Measurements from ENCODE around the gene EYA3.

EYA3 gene

DNA sequence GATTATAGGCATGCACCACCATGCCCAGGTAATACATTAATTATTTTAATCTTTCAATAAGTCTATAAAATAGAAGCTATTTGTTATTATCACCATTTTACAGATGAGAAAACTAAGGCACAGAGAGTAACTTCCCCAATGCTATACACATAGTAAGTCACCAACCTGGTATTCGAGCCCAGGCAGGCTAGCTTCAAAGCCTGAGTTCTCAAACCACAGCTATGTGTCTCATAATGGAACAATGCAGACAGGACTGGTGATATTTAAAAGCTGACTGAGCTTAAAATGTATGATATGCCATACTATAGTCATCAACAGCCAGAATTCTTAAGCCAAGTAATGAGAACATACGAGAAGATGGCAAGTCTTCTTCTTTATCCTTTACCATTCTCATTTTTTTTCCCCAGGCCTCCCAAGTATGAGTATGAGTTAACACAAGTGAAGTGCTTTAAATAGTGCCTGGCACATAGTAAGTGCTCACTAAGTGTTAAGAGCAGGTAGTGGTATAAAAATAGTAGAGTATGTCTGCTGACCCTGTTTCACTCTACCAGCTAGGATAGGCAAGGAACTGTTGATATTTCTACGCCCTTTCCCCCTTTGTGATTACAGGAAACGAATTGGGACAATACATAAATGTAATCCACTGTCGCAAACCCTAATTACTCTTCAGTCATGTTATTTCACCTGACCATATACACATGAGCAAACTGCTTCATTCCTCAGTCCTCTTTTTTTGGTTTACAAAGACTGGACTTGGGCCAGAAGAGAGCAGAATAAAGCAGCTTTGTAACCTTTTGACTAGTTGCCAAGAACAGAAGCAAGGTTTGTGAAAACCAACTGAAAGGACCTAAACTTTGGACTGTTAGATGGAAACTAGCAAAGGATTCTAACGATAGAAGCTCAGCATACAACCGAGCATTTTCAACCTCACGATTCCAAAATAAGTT is 9.5 kb downstream of the EYA3 start:
- no peak overlapping the region for H3K4me3 ChIP-seq (ENCODE audit: low read length)
- DNase-seq (ENCODE audit: low read depth, low spot score), result no peak

DNA sequence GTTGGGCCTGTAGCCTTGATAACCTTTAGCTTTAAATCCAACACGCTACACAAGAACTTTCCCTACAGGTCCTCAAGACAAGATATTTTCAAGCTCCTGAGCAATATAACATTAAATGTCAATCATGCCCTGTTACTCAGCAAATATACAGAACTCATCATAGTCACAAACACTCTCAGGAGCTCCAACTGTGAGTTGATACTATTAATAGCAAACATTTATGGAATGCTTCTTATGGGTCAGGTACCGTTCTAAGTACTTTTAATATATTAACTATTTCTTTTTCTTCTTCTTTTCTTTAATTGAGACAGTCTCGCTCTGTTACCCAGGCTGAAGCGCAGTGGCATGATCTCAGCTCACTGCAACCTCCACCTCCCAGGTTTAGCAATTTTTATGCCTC is 10.1 kb downstream of the EYA3 start:
- H3K4me3 ChIP-seq (ENCODE audit: low read length), result no peak overlapping the region
- DNase-seq (ENCODE audit: low read depth, low spot score), result no peak

DNA sequence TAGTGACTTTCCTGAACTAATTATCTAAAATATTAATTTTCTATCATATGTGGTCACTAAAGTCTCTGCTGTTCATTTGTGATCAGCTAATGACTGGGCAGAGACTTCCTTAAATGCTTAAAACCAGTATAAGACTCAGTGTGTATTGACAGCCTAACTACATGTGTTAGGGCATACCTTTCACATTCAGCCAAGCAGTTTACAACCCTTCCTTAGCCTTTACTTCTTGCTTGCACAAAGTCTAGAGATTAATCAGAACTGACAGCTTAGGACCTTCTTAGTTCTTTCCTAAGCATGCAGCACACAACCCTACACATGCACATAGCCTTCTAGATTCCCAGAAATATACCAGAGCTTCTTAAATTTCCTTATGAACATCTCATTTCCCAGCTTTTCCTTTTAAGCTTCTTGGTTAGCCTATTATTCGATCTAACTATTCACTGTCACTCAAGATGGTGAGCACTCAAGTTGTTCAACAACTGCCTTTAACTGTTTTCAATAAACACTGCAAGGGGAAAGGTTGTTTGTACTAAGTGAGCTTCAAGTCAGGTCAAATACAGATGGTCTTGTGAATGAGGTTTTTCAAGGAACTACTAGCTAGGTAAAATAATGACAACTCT is 13.4 kb downstream of the EYA3 start:
- no peak overlapping the region for H3K4me3 ChIP-seq (ENCODE audit: low read length)
- DNase-seq (ENCODE audit: low read depth, low spot score), result no peak

DNA sequence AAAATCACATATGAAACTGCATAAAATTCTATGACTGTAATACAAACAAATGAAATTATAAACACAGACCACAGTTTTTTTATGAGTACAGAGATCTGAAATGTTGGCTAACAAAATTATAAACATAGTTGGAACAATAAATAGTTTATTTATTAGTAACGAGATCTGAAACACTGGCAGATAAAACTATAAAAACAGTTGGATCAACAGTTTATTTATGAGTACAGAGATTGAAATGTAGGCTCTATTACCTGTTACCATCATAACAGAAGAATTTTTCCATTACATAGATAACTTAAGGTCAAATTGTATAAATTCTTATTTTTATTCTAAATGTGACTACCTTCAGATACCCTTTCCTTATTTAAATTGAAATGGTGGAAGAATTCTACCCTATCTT is 14.5 kb downstream of the EYA3 start:
- no peak overlapping the region for H3K4me3 ChIP-seq (ENCODE audit: low read length)
- no peak for DNase-seq (ENCODE audit: low read depth, low spot score)

DNA sequence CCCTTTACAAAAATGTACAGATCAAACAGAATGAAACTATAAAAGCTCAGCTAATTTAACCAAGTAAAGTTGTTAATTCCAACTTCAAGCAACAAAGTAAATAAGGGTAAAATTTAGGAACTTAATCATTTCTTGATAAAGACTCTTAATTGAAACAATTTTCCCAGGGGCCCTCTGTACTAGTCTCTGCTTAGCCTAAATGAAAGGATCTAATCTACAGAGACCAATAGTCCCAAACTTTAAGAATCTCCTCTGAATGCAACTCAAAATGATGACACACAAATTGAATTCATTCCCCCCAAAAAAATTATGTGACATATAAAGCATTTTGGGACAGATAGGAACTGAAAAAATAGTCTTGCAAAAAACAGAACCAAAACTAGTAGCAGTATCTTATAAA is 16.6 kb downstream of the EYA3 start:
- H3K4me3 ChIP-seq (ENCODE audit: low read length), result no peak overlapping the region
- no peak for DNase-seq (ENCODE audit: low read depth, low spot score)

DNA sequence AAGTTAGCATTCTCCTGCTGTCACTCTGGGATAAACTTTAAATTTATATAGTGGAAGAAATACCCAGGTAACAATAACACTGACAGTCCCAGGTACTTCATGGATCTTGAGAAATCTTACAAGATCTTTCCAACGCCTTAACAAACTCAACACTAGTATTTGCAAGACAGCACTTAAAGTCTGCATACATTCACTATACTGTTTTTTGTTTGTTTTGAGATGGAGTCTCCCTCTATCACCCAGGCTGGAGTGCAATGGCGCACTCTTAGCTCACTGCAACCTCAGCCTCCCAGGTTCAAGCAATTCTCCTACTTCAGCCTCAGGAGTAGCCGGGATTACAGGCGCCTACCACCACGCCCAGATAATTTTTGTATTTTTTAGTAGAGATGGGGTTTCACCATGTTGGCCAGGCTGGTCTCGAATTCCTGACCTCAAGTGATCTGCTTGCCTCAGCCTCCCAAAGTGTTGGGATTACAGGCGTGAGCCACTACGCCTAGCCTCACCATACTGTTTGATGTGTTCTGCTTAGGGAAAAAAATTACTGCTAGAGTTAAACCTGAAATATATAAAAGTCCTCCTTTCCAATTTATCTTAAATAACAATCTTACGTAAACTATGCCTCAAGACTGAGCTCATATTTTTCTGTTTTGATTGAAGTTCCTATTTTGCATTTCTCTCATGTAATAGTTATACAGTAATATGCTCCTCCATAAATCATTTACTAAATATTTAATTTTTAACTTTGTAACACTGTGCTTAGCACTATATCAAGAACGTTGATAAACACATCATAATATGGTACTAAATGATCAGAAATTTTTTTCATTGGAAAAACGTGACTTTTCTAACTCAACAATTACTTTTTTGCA is 17.5 kb downstream of the EYA3 start:
- DNase-seq (ENCODE audit: low read depth, low spot score), result no peak
- H3K4me3 ChIP-seq (ENCODE audit: low read length), result no peak overlapping the region

DNA sequence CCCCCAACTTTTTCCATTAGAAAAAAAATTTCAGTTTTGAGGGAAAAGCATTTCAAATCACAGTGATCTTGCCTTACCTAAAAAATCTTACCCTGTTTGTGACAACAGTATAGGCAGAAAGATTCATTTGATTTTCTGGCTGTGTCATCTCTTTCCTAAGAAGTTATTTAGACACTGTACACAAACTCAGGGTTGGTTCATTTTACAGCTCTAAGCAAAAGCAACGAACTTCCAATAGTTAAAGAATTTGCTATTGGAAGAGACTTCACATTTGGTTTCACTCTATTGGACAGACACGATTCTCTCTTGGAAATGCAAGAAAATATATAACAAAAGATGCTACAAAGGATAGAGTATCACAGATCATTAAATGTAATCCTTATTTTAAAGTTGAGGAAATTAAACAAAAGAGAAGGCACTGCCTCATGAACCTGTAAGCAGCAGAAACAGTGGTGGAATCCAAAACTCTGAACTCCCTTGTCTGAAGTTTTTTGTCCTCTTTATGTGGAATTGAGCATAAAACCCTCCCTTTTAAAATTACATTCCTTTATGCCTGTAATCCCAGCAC is 20.8 kb downstream of the EYA3 start:
- no peak for DNase-seq (ENCODE audit: low read depth, low spot score)

DNA sequence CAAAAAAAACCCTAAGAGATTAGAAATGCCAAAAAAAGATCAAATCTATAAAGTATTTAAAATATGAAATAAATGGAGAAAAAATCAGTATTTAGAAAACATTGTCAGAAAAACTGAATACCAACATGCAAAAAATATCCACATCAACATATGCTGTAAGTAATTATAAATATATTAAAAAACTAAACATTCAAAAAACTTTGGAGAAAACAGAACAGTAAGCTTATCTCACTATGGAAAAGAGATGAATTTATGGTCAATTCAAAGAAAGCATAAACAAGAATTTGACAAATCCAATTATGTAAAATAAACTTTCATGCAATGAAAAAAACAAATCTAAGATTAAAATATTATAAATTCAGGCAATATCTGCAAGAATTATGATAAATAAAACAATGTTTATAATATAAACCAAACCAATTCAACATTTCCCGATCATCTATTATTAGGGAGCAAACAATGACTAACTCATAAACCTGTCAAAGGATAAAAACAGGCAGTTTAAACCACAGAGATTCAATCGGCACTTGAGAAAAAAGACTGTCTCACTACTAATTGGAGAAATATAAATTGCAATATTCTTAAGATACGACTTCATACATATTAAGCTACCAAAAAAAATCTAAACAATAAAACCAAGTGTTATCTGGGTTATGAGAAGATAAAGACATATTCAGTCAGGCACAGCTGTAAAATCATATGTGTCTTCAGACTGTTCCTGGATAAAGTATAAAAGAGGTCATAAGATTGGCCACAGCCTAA is 21.8 kb downstream of the EYA3 start:
- DNase-seq (ENCODE audit: low read depth, low spot score), result no peak
- H3K4me3 ChIP-seq (ENCODE audit: low read length), result no peak overlapping the region

More for the DNA sequence above, 20.8 kb downstream of the EYA3 start:
- no peak overlapping the region for H3K4me3 ChIP-seq (ENCODE audit: low read length)

DNA sequence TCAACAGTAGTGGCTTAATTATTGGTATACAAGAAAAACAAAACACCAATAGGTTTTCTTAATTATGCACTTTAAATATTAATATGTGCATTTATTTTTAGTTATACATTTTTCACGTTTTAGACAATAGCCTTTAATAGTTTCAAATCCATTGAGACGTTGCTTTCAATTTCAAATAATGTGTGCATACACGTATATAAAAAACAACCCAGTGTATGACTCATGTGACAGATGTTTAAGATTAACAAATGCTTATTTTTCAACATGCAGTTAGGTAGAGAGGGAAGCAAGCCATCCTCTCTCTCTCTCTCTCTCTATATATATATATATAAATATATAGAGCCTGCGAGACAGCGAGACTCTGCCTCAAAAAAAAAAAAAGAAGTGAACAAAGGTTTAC is 24.3 kb downstream of the EYA3 start:
- no peak overlapping the region for H3K4me3 ChIP-seq (ENCODE audit: low read length)
- DNase-seq (ENCODE audit: low read depth, low spot score), result no peak

DNA sequence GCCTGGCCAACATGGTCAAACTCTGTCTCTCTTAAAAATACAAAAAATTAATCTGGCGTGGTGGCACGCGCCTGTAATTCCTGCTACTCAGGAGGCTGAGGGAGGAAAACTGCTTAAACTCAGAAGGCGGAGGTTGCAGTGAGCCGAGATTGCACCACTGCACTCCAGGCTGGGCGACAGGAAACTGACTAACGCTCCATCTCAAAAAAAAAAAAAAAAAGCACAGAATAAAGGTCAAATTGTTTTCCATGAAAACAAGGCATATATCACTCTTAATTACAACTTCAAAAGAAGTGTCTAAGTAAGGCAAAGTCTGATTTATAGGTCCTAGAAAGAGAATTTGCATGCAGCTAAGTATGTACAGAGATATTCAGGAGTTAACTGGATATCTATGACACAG is 25.6 kb downstream of the EYA3 start:
- no peak for DNase-seq (ENCODE audit: low read depth, low spot score)
- no peak overlapping the region for H3K4me3 ChIP-seq (ENCODE audit: low read length)

DNA sequence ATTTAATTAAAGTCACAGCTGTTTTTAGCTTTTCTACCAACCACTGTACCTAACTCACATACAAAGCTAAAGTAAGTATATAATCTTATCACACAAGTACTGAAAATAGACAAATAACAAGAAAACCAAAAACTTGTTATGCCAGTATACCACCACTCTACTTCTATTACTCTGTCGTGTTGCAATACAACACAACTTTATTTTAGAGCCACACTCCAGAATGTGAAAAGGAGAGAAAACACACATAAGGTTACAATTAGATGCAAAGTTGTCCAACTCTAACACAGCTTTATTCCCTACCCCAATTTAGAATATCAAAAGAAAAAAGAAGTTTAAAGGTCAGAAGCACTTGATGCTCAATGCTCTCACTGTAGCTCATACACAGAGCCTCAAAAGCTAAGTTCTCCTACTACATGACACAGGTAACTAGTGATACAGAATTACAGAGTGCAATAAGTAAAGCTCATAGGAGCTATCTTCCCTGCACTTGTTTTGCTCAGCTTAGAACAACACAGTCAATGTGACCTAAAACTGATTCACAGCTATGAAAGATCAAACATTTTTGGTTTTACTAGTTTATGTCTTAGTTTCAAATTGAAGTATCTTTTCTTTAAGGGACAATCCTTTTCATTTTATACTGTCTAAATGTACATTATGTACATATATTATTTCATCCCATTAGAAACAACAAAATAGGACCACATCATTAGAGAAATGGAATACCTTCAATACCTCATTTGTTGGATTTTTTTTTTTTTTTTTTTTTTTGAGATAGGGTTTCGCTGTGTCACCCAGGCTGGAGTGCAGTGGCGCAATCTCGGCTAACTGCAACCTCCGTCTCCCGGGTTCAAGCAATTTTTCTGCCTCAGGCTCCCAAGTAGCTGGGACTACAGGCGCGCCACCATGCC is 29.2 kb downstream of the EYA3 start:
- no peak for DNase-seq (ENCODE audit: low read depth, low spot score)
- no peak overlapping the region for H3K4me3 ChIP-seq (ENCODE audit: low read length)

DNA sequence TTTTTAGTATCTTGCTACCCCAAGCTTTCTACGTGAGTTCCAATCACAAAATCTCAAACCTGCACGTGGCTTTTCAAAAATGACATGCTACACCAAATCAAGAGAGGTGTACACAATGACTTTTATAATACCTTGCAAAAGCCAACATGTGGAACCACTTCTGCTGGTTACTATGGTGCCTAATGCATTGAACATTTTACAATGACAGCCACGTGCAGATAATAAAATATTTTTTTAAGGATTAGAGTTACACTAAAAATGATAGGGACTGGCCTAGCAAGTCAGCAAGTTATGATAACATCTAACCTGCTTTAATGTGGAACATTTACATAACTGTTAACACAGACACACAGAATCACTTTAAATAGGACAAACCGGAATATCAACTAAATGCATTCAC is 30.2 kb downstream of the EYA3 start:
- no peak for DNase-seq (ENCODE audit: low read depth, low spot score)

DNA sequence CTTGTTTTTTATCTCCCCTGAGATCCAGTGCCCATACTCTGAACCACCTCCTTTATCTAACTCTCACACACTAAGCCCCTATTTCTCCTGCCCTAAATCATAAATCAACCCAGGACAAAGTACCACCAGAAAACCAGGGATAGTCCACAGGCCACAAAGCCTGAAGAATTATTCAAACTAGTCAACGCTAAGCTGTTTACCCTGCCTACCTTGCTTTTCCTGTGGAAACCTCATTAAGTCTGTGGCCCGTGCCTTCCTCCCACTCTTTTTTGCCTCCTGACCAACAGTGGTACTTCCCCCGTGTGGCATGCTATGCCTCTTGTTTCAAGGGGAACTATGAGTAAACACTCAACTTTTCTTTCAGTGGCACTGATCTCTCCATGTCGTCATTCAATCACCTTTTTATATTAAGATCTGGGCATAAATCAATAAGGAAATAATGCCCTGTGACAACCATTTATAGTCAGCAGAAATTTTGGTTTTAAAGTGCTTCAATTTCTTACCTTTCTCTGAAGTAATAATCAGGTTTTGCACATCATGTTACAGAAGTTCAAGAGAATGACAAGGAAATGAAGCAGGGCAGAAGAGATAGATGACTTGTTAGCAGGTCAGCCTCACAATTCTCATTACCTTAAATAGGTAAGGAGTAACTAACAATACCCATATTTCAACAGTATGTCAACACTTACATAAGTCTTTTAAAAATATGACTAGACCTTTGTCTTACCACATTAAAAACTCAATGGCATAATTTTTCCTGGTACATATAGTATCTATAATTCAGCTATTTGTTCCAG is 32.1 kb downstream of the EYA3 start:
- H3K4me3 ChIP-seq (ENCODE audit: low read length), result no peak overlapping the region
- DNase-seq (ENCODE audit: low read depth, low spot score), result no peak

More for the DNA sequence above, 30.2 kb downstream of the EYA3 start:
- H3K4me3 ChIP-seq (ENCODE audit: low read length), result no peak overlapping the region

DNA sequence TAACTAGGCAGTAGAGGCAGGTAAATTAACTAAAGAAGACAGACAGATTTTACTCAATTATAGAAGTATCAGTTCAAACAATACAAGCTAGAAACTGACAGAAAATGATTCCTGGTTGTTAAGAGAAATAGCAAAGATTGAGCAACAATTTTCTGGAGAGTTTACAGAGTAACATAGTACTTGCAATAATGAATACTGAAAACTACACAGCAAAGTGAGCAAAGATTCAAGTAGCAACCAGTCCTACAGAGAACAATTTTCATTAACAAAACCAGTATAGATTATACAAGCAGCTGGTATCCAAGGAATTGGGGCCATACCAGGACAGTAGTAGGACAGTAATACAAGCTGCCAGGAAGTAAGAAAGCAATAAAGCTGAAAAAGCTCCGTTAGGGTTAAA is 37.6 kb downstream of the EYA3 start:
- no peak for DNase-seq (ENCODE audit: low read depth, low spot score)
- H3K4me3 ChIP-seq (ENCODE audit: low read length), result no peak overlapping the region

DNA sequence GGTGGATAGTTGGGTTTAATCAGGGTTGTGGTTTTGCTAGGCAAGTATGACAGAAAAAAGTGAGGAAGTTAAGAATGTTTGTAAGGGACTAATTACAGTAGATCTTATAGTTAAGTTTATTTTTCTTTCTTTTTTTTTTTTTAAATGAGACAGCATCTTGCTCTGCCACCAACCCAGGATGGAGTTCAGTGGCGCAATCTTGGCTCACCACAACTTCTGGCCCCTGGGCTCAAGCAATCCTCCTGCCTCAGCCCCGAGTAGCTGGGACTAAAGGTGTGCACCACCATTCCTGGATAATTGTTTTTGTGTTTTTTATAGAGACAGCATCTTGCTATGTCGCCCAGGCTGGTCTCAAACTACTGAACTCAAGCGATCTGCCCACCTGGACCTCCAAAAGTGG is 41.7 kb downstream of the EYA3 start:
- DNase-seq (ENCODE audit: low read depth, low spot score), result no peak
- no peak overlapping the region for H3K4me3 ChIP-seq (ENCODE audit: low read length)

DNA sequence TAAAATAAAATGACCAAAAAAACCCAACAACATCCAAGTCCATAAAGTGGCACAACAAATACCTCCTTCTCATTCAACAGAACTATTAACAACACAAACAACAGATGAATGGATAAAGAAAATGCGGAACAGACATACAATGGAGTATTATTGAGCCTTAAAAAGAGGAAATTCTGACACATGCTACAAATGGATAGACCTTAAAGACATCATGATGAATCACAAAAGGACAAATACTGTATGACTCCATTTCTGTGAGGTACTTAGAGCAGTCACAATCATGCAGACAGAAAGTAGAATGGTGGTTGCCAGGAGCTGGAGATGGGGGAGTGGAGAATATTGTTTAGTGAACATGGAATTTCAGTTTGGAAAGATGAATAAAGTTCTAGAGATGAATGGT is 42.6 kb downstream of the EYA3 start:
- no peak overlapping the region for H3K4me3 ChIP-seq (ENCODE audit: low read length)
- no peak for DNase-seq (ENCODE audit: low read depth, low spot score)

DNA sequence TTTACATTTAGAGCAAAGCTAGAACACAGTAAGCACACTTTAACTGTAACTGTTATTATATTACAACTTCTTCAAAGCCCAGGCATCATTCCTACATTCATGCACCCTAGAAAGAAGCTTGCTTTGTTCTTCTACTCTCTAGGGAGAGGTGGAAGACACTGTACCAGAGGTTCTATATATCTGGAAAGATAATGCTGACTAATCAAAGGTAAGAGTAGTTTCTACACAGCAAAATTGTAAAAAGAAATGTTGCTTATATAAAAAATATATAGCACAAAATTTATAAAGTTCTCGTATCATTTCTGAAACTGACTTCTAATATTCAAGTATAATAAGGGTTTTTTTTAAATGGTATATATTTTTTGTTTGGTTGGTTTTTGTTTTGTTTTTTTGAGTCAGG is 44.0 kb downstream of the EYA3 start:
- DNase-seq (ENCODE audit: low read depth, low spot score), result no peak
- H3K4me3 ChIP-seq (ENCODE audit: low read length), result no peak overlapping the region
